K562 (cell line): ENCODE data around the gene MDM1. TPM values are rescaled to one million over a fixed set of nuclear protein-coding genes. Genes with fewer than 3 reads are reported as not detected.

Source experiments
- ATAC-seq: fragments of 200-7000 bp; cut with Tn5 transposase; 3 replicates; pipeline ENCODE4 v1.9.1; 2020; ENCODE audit warnings: moderate library complexity
- BruUV-seq: library from RNA; stranded (reverse); fragments of 400-500 nt; replicated peaks from 2 replicates; lab custom pipeline; 2021; lab: Mats Ljungman, UMichigan
- CTCF ChIA-PET: fragments of 300-600 bp; formaldehyde crosslinking; extraction: SDS; loops from one replicate; lab custom pipeline; 2021; ENCODE audit warnings: low intra/inter-chr PET ratio; lab: Yijun Ruan, JAX
- POLR2A ChIA-PET: fragments of 300-600, 350-650 bp; sonication (Branson Sonifier 250); formaldehyde crosslinking; extraction: SDS; loops from one replicate; lab custom pipeline; 2021; ENCODE audit warnings: antibody characterized with exemption, inconsistent platforms; lab: Yijun Ruan, JAX
- DNase-seq, 4 experiments: peaks; one replicate each; pipeline versions ENCODE4 v3.0.0 to v3.0.0-alpha.2; 2011 to 2018; ENCODE audit warnings: low spot score in 3 of 4, mixed read lengths in 3 of 4; ENCODE audit errors: extremely low read depth in 1 of 4
- FAIRE-seq: peaks from 2 replicates; lab custom pipeline; 2011; peaks lifted over from hg19 to GRCh38; lab: Jason Lieb, UNC
- H2AFZ ChIP-seq: 2 replicates; pipeline ENCODE4 v1.6.0; 2011; ENCODE audit warnings: low read depth, low read length, control low read depth, inconsistent platforms
- H3K27ac ChIP-seq: fragments of 200-600 bp; 3 replicates; pipeline ENCODE4 v1.8.0; 2011; ENCODE audit warnings: low read depth, mild to moderate bottlenecking, control low read depth, inconsistent platforms, low read length, moderate library complexity, mixed read lengths; ENCODE audit errors: extremely low read depth
- H3K27me3 ChIP-seq, 2 experiments: fragments of 300-600 bp in 1 of 2; 2 replicates in 1 of 2; 3 replicates in 1 of 2; pipeline versions ENCODE4 v1.6.0 to v1.8.0; 2011; ENCODE audit warnings: inconsistent platforms in 2 of 2, low read length in 2 of 2, mild to moderate bottlenecking in 1 of 2, mixed read lengths in 1 of 2, moderate library complexity in 1 of 2; ENCODE audit not compliant: control insufficient read depth in 2 of 2, insufficient read depth in 2 of 2
- H3K36me3 ChIP-seq: fragments of 300-600 bp; 3 replicates; pipeline ENCODE4 v1.8.0; 2011; ENCODE audit warnings: mild to moderate bottlenecking, low read length, inconsistent platforms; ENCODE audit not compliant: control insufficient read depth, insufficient read depth
- H3K4me1 ChIP-seq, 2 experiments: fragments of 200-600 bp in 1 of 2; replicated peaks in 1 of 2; 2 replicates in 1 of 2; 3 replicates in 1 of 2; pipeline versions ENCODE4 v1.5.1 to v1.8.0; 2011; ENCODE audit warnings: inconsistent platforms in 2 of 2, low read length in 2 of 2, mild to moderate bottlenecking in 1 of 2, mixed read lengths in 1 of 2, moderate library complexity in 1 of 2; ENCODE audit not compliant: control insufficient read depth in 2 of 2, insufficient read depth in 2 of 2
- H3K4me2 ChIP-seq: 2 replicates; pipeline ENCODE4 v1.6.1; 2011; ENCODE audit warnings: low read length, control low read depth, inconsistent platforms, mixed read lengths; ENCODE audit not compliant: insufficient read depth
- H3K4me3 ChIP-seq: fragments of 200-600 bp; sonication (generic), shearing (Covaris generic); 2 replicates; pipeline ENCODE4 v1.5.1; 2016; ENCODE audit warnings: control low read depth, inconsistent platforms
- H3K79me2 ChIP-seq: fragments of 200-600 bp; 3 replicates; pipeline ENCODE4 v1.8.0; 2011; ENCODE audit warnings: low read length, inconsistent platforms; ENCODE audit not compliant: control insufficient read depth, insufficient read depth
- H3K9ac ChIP-seq, 2 experiments: 2 replicates each; pipeline versions ENCODE4 v1.6.0 to v1.6.1; 2011; ENCODE audit warnings: low read depth in 2 of 2, low read length in 2 of 2, control low read depth in 1 of 2, inconsistent platforms in 1 of 2, mild to moderate bottlenecking in 1 of 2, mixed read lengths in 1 of 2; ENCODE audit not compliant: insufficient read depth in 1 of 2
- H3K9me1 ChIP-seq: one replicate; pipeline ENCODE4 v1.6.0; 2011; ENCODE audit warnings: inconsistent platforms, mild to moderate bottlenecking, low read length, moderate library complexity; ENCODE audit not compliant: control insufficient read depth, insufficient read depth
- H3K9me3 ChIP-seq: replicated peaks from 2 replicates; pipeline ENCODE4 v1.5.1; 2011; ENCODE audit warnings: low read depth, low read length, inconsistent platforms; ENCODE audit not compliant: control insufficient read depth, insufficient read depth
- H4K20me1 ChIP-seq: replicated peaks from 2 replicates; pipeline ENCODE4 v1.6.1; 2011; ENCODE audit warnings: low read length, inconsistent platforms, mixed read lengths; ENCODE audit not compliant: control insufficient read depth, insufficient read depth
- CEBPG ChIP-seq, 3 experiments: fragments of 200-800 bp in 1 of 3; sonication (Bioruptor generic) in 1 of 3; sonication (generic) in 1 of 3; formaldehyde crosslinking in 1 of 3; IDR thresholded peaks in 2 of 3; conservative IDR thresholded peaks in 1 of 3; 2 replicates each; pipeline versions ENCODE4 v1.6.1 to v1.8.0; 2016 to 2022; ENCODE audit warnings: missing compliant biosample characterization in 2 of 3, missing genetic modification characterization in 2 of 3, mild to moderate bottlenecking in 1 of 3, missing genetic modification reagents in 1 of 3
- ETV5 ChIP-seq: sonication (generic); formaldehyde crosslinking; IDR thresholded peaks from 2 replicates; pipeline ENCODE4 v1.4.0; 2020; ENCODE audit warnings: low read depth, mild to moderate bottlenecking, missing genetic modification reagents
- EWSR1 ChIP-seq: fragments of 450-650 bp; IDR thresholded peaks from 2 replicates; pipeline ENCODE4 v1.6.1; 2018; ENCODE audit warnings: borderline replicate concordance, mild to moderate bottlenecking, low read depth, moderate library complexity; ENCODE audit not compliant: partially characterized antibody
- FUS ChIP-seq: fragments of 200-400 bp; formaldehyde crosslinking; optimal IDR thresholded peaks from 2 replicates; pipeline ENCODE3; 2017; ENCODE audit warnings: low read depth, low read length
- GABPB1 ChIP-seq: sonication (generic); formaldehyde crosslinking; IDR thresholded peaks from 2 replicates; pipeline ENCODE4 v1.8.0; 2022; ENCODE audit warnings: mild to moderate bottlenecking, missing genetic modification reagents
- GTF2E2 ChIP-seq: fragments of 200-800 bp; sonication (Bioruptor generic); IDR thresholded peaks from 2 replicates; pipeline ENCODE4 v1.6.1; 2016; ENCODE audit warnings: missing genetic modification characterization, missing compliant biosample characterization
- KLF16 ChIP-seq: IDR thresholded peaks from 2 replicates; pipeline ENCODE4 v1.6.1; 2016; ENCODE audit warnings: antibody characterized with exemption
- MECOM ChIP-seq: fragments of 250-450 bp; sonication (Bioruptor Pico); IDR thresholded peaks from 2 replicates; pipeline ENCODE4 v1.8.0; 2022; ENCODE audit warnings: inconsistent platforms
- MNT ChIP-seq, 2 experiments: fragments of 450-650 bp; conservative IDR thresholded peaks; 2 replicates each; pipeline ENCODE4 v1.6.1; 2017; ENCODE audit warnings: mild to moderate bottlenecking in 2 of 2, moderate library complexity in 2 of 2
- NR4A1 ChIP-seq, 2 experiments: fragments of 250-450 bp in 1 of 2; fragments of 450-650 bp in 1 of 2; sonication (Bioruptor Pico) in 1 of 2; IDR thresholded peaks; 2 replicates each; pipeline versions ENCODE4 v1.4.0 to v1.6.1; 2016 to 2020; ENCODE audit warnings: mild to moderate bottlenecking in 2 of 2, missing compliant biosample characterization in 1 of 2, missing genetic modification characterization in 1 of 2, moderate library complexity in 1 of 2
- POLR2B ChIP-seq: fragments of 450-650 bp; IDR thresholded peaks from 2 replicates; pipeline ENCODE4 v1.6.1; 2018; ENCODE audit warnings: low read depth; ENCODE audit not compliant: partially characterized antibody
- RFX7 ChIP-seq: fragments of 250-450 bp; sonication (Bioruptor Pico); IDR thresholded peaks from 2 replicates; pipeline ENCODE4 v1.5.1; 2021; ENCODE audit warnings: mild to moderate bottlenecking
- STAT6 ChIP-seq: sonication (generic); formaldehyde crosslinking; IDR thresholded peaks from 2 replicates; pipeline ENCODE4 v1.8.1; 2023; ENCODE audit warnings: mild to moderate bottlenecking, missing genetic modification reagents
- WGBS: fragments of 100-300 bp; shearing (Covaris generic); methylation state at CpG from one replicate; pipeline ENCODE4 v1.1.6; 2016; ENCODE audit warnings: low coverage, mixed read lengths; ENCODE audit not compliant: insufficient coverage; ENCODE audit errors: missing lambda C conversion rate; 5-methylcytosine and 5-hydroxymethylcytosine counted together
- in situ Hi-C: fragments of 300-500 bp; cut with MboI; formaldehyde crosslinking; loops from 4 replicates; pipeline ENCODE4 v1.15.0; 2018; ENCODE audit warnings: inconsistent platforms, mixed read lengths
- intact Hi-C: fragments of 100-400 bp; cut with micrococcal nuclease; formaldehyde crosslinking; loops from 2 replicates; pipeline ENCODE4 v1.14.2; 2022
- polyA plus RNA-seq, 8 experiments: library from polyadenylated mRNA; depleted of rRNA in 4 of 8; stranded (reverse) in 5 of 8; unstranded in 3 of 8; fragments of >200 nt; fragmentation: Nextera tagmentation in 2 of 8; fragmentation: Illumina TruSeq in 1 of 8; extraction: Ambion mirVana in 2 of 8; extraction: Trizol in 1 of 8; gene quantifications; 2 replicates each; pipeline versions ENCODE4 v1.2.1 to v1.2.3, GENCODE V29; 2011 to 2014; ENCODE audit warnings: inconsistent platforms in 1 of 8, missing spikeins in 1 of 8
- total RNA-seq, 7 experiments: library from RNA; depleted of rRNA in 6 of 7; stranded (reverse); fragments of >200 nt in 6 of 7; fragmentation: Illumina TruSeq in 2 of 7; extraction: Trizol in 2 of 7; gene quantifications; 2 replicates each; pipeline versions ENCODE4 v1.2.1 to v1.2.3, GENCODE V29; 2011 to 2021; ENCODE audit warnings: low replicate concordance in 1 of 7

Gene MDM1
- total and polyA plus RNA-seq, 9 of the 15 experiments (the other 6 are each of a cell fraction or from before 2014, with no cell fraction given), result 7.5 to 16.8 (median 13.1) TPM

- Histone ChIP-seq H4K20me1 (no peaks in the 10 kb centered on the region), H3K36me3 (peaks cover 3% of the 10 kb centered on the region; the same call in 1 of the 3 replicates), H3K27ac (no peak overlapping the region), H3K9me1 (no peaks in the 10 kb centered on the region), H3K4me1 (peaks cover 0 to 6% of the 10 kb centered on the region in 2 experiments; a peak in 2 of 5 replicates), H3K27me3 (no peaks in the 10 kb centered on the region), H3K9ac (no peak overlapping the region), H3K4me3 (no peak overlapping the region), H3K4me2 (no peak overlapping the region), H3K79me2 (no peaks in the 10 kb centered on the region), H3K9me3 (no peaks in the 10 kb centered on the region), H2AFZ (no peak overlapping the region)
- DNase-seq, result no peak
- ChIA-PET POLR2A (interaction anchor here (1.1 kb wide), 1 partner anchor 10 kb away, joined by 3 read pairs; no protein-coding TSS in a partner anchor), CTCF (no interaction called here)
- WGBS, result 71% methylated on average over 3 of the region's 3 CpGs
- ATAC-seq, result no peak
- intact Hi-C loops (no loop called here), in situ Hi-C loops (no loop called here)
- BruUV-seq, result no TSS peak
- FAIRE-seq, result no peak
- TF ChIP-seq GABPB1 (CRISPR knock-in tag), result no peak
- no peak for TF ChIP-seq GTF2E2 (tag)
- TF ChIP-seq NR4A1 (CRISPR knock-in tag; IDR thresholded peaks at IDR 0.05), result no peak
- TF ChIP-seq NR4A1 (tag; IDR thresholded peaks at IDR 0.05), result no peak
- no peak for TF ChIP-seq STAT6 (CRISPR knock-in tag)
- no peak for TF ChIP-seq RFX7 (CRISPR knock-in tag)
- no peak for TF ChIP-seq FUS
- TF ChIP-seq ETV5 (CRISPR knock-in tag), result no peak
- TF ChIP-seq KLF16, result no peak
- TF ChIP-seq CEBPG (CRISPR knock-in tag; IDR thresholded peaks at IDR 0.05), result no peak
- no peak for TF ChIP-seq CEBPG (tag; conservative IDR thresholded peaks at IDR 0.05 in 1 of 2, IDR thresholded peaks at IDR 0.05 in 1 of 2)
- no peak for TF ChIP-seq MECOM (CRISPR knock-in tag)
- TF ChIP-seq POLR2B, result no peak
- no peak for TF ChIP-seq EWSR1
- TF ChIP-seq MNT (conservative IDR thresholded peaks at IDR 0.05), result no peak
These were observed 7.6 kb downstream of the MDM1 start for GRCh38 chr12:68324531-68324930.
